NAMALWA (cell line): Measurements from ENCODE around the gene PPP1R8.

Experiments used
- DNase-seq: peaks from one replicate; pipeline ENCODE4 v3.0.0-alpha.2; 2015; ENCODE audit warnings: low spot score

The PPP1R8 gene

GRCh38 chr1:27894521-27894920 is 63.9 kb downstream of the PPP1R8 start:
- DNase-seq: no peak
